GM19397 (cell line): ENCODE results near the gene ACSM5.
"Not testable (repeated sequence)": the region's sequence is repeated elsewhere in the genome, so short reads cannot be mapped to it uniquely, and the experiment has no call there.

ENCODE experiments used
- ATAC-seq: cut with Tn5 transposase; IDR thresholded peaks from one replicate; pipeline ENCODE4 v1.9.1; 2021; ENCODE audit warnings: mild to moderate bottlenecking, moderate library complexity; ENCODE audit not compliant: unreplicated experiment

Gene ACSM5

GRCh38 chr16:20446652-20447393 lies 37.5 kb downstream of the ACSM5 start:
- not testable (repeated sequence) for ATAC-seq

GRCh38 chr16:20451364-20451763 lies 42.0 kb downstream of the ACSM5 start, which contains the start of gene ACSM2A:
TSS of gene ACSM2A (plus strand) at chr16:20451521. CDS start at chr16:20460115, 8,594 bp downstream.
- ATAC-seq = not testable (repeated sequence)

- ATAC-seq = not testable (repeated sequence)
These were observed 44.3 kb downstream of the ACSM5 start for GRCh38 chr16:20453633-20454032.

GRCh38 chr16:20459227-20459626 lies 49.9 kb downstream of the ACSM5 start:
- ATAC-seq = not testable (repeated sequence)

- ATAC-seq = not testable (repeated sequence)
These were observed 51.0 kb downstream of the ACSM5 start for GRCh38 chr16:20460313-20460712.

- ATAC-seq = not testable (repeated sequence)
These were observed 59.6 kb downstream of the ACSM5 start for GRCh38 chr16:20468954-20469353.

GRCh38 chr16:20469930-20470329 lies 60.6 kb downstream of the ACSM5 start:
- not testable (repeated sequence) for ATAC-seq

- not testable (repeated sequence) for ATAC-seq
These were observed 61.4 kb downstream of the ACSM5 start for GRCh38 chr16:20470732-20471131.

GRCh38 chr16:20477188-20477744 lies 67.9 kb downstream of the ACSM5 start:
- not testable (repeated sequence) for ATAC-seq

GRCh38 chr16:20483989-20484388 lies 74.7 kb downstream of the ACSM5 start:
- ATAC-seq = not testable (repeated sequence)

GRCh38 chr16:20484726-20485125 lies 75.4 kb downstream of the ACSM5 start:
- ATAC-seq = no peak

GRCh38 chr16:20485408-20485807 lies 76.1 kb downstream of the ACSM5 start:
- no peak for ATAC-seq
